ENCODE data around the gene PRDM13. TPM values are rescaled to one million over a fixed set of nuclear protein-coding genes. Genes with fewer than 3 reads are reported as not detected.

PRDM13 gene
- total and polyA plus RNA-seq, 2 of the 13 experiments (the other 11 are each of a cell fraction or from before 2014, with no cell fraction given): not detected

Small RNAs within 50 kb of the gene (small RNA-seq; reads per million reads assigned to genes)
- 0 reads per million in 3 experiments for gene RF00019 (ENCODE audit: insufficient read depth in 2 of 3, insufficient read length in 3 of 3, low read depth in 2 of 3, low replicate concordance in 1 of 3)

Other genes starting within 250 kb of the PRDM13 start
- 20.5 and 26.6 TPM in 2 replicates for gene COQ3, start 212.6 kb upstream of the PRDM13 start, total RNA-seq (2016; rRNA removed; fragmentation: Illumina TruSeq; extraction: Trizol)
- 4.8 and 5.3 TPM in 2 replicates for gene COQ3, start 212.6 kb upstream of the PRDM13 start, polyA plus RNA-seq (2011; rRNA removed)
- 29.7 and 48.0 TPM in 2 replicates for gene PNISR, start 181.5 kb upstream of the PRDM13 start, total RNA-seq (2016; rRNA removed; fragmentation: Illumina TruSeq; extraction: Trizol)
- gene PNISR, start 181.5 kb upstream of the PRDM13 start, polyA plus RNA-seq (2011; rRNA removed): 41.9 and 43.0 TPM in 2 replicates
- 14.5 and 15.8 TPM in 2 replicates for gene USP45, start 91.4 kb upstream of the PRDM13 start, total RNA-seq (2016; rRNA removed; fragmentation: Illumina TruSeq; extraction: Trizol)
- gene USP45, start 91.4 kb upstream of the PRDM13 start, polyA plus RNA-seq (2011; rRNA removed): 5.6 and 5.8 TPM in 2 replicates
- gene CCNC, start 38.2 kb upstream of the PRDM13 start, total RNA-seq (2016; rRNA removed; fragmentation: Illumina TruSeq; extraction: Trizol): 141 and 193 TPM in 2 replicates
- gene CCNC, start 38.2 kb upstream of the PRDM13 start, polyA plus RNA-seq (2011; rRNA removed): 53.4 and 69.6 TPM in 2 replicates

Measured in HepG2 (cell line).